Activated CD4-positive, CD25-positive, alpha-beta regulatory T cell treated with anti-CD3 and anti-CD28 coated beads, Interleukin-2, amount 50 U/mL, for 72 hours (primary cell): ENCODE measurements around the gene SETDB1.
"Not testable (repeated sequence)": the region's sequence is repeated elsewhere in the genome, so short reads cannot be mapped to it uniquely, and the experiment has no call there.

Source experiments
- DNase-seq: peaks from one replicate; pipeline ENCODE4 v3.0.0; 2021

The SETDB1 gene

DNA sequence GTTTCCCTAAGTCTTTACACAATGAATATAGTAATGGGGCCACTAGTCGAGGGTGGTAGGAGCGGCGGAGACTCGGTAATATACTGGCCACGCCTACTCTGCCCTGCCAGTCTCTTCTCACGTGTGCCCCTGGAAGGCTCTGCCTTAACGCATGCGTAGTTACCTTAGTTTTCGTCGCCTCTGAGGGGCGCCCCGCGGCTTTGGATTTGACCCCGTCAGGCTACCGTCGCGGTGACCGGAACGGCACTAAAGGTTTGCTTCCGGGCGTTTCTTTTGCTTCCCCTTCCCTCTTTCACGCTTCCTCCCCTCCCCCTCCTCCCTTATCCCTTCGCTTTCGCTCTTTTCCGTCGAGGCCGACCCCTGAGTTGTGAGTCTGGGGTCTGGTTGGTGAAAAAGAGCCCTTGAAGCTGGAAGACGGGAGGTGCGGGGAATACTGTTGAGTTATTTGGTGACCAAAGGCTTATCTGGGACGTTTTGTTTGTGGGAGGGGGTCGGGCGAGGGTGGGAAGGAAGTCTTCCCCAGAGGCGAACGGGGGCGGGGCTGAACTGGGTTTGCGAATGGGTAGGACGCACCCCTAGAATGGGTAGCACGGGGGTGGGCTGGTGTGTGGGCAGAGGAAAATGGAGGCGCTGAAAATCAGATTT lies at the start of gene SETDB1:
Gene SETDB1 (plus strand): TSS at position 267 of the 645 bp plus-strand sequence. CDS start 1,352 bp downstream, outside the sequence.
- DNase-seq: peak; percentile 91

DNA sequence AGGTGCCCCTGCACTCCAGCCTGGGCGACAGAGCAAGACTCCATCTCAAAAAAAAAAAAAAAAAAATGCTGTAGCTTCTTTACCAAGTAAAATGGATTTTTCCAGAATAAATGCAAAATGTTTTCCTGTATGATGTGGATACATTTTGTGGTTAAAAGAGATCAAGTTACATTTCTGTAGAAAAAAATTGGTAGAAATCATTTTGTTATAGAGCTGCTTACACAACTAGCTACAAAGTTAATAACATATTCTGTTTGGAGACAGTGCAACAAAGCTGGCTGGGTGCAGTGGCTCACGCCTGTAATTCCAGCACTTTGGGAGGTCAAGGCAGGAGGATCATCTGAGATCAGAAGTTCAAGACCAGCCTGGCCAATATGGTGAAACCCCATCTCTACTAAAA lies 47.2 kb upstream of the SETDB1 start:
- not testable (repeated sequence) for DNase-seq

DNA sequence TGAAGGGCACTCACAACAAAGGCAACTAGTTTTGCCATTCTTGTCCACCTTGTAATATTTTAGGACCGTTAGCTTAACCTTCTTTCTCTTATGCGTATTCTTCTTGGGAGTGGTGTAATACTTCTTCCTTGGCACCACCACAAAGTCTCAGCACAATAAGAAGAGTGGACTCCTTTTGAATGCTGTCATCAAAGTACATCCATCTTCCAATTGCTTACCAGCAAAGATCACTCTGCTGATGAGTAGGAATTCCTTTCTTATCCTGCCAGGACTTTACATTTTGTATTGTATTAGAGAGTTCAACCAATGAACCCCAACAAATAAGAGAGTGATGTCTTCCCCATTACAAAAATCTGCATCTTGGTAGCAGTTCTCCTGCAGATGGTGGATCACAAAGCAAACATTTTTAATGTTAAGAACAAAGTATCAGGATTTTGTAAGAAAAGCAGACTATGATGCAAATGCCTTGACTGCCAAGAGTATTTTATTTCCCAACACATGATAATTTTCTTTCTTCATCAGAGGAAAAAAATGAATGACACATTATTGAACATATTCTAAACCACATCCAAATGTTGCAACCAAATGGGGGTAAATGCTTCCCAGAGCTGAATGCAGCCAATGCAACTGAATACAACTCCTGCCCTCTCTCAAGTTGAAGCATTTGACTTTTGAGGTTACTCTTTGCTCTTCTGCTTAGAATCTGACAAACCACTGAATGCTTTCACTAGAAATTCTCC lies 44.7 kb upstream of the SETDB1 start:
- DNase-seq: no peak

DNA sequence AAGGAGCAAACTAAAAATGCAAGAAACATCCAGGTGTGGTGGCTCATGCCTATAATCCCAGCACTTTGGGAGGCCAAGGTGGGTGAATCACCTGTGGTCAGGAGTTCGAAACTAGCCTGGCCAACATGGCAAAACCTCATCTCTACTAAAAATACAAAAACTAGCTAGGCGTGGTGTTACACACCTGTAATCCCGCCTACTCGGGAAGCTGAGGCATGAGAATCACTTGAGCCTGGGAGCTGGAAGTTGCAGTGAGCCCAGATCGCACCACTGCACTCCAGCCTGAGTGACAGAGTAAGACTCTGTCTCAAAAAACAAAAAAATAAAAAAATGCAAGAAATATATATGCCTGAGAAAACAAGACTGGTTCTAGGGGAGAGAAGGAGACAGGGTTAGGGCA lies 43.0 kb upstream of the SETDB1 start:
- DNase-seq: not testable (repeated sequence)

DNA sequence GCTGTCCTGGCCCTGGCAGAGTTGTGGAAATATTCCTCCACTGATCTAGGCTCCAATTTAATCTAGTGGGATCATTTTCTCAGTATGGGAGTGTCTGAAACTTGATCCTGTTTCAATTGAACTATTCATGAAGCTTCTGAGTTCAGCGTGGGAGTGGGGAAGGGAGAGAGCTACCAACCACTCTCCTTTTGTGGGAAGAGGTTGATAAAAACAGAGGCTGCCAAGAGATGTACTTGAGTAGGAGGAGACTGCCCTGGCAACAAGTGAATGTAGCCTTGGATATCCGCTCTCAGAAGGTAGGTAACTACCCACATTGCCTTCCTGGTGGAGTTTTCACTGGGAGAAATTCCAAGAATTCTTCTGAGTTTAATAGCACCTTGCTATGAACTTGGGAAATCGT lies 39.1 kb upstream of the SETDB1 start, which contains the start of gene CTXND2:
Gene CTXND2 (plus strand): TSS at position 119 of the 400 bp plus-strand sequence. CDS start 25,179 bp downstream, outside the sequence.
- no peak for DNase-seq

DNA sequence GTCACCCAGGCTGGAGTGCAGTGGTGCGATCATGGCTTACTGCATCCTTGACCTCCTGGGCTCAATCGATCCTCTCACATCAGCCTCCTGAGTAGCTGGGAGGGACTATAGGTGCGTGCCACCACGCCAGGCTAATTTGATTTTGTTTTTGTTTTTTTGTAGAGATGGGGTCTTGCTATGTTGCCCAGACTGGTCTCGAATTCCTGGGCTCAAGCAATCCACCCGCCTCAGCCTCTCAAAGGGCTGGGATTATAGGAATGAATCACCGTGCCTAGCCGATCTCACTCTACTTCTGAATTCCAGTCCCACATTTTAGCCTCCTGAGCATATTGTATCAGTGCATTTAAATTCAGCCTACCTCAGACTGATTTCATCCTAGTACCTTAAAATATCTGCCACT lies 37.4 kb upstream of the SETDB1 start:
- DNase-seq: no peak

DNA sequence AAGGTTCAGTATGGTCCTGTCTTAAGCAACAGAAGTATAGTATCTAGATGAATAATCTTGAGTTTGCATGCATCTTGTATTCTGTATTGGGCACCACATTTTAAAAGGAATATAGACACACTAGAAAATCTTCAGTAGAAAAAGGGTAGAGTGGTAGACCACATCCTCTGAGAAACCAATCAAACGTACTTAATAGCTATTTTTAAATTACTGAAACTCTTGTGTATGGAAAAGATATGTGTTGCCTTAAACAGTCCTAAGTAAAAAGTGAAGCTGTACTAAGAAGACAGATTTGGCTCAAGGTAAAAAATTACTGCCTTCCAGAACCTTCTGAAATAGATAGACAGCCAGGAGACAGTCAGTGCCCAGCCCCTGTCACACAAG lies 36.1 kb upstream of the SETDB1 start:
- DNase-seq: no peak

DNA sequence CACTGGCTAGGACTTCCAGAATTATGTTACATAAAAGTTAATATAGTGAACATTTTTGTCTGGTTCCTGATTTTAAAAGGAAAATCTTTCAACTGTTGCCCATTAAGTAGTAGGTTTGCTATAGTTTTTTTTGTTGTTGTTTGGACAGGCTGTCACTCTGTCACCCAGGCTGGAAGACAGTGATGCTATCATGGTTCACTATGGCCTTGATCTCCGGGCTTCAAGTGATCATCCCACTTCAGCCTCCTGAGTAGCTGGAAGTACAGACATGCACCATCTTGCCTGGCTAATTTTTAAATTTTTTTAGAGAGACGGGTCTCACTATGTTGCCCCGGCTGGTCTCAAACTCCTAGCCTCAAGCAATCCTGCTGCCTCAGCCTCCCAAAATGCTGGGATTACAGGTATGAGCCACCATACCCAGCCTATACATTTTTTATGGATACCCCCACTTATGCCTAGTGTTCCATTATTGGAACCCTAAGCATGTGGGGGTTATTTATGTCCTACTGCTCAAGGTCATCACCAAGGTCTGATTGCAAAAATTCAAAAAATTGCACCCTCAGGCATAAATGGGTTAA lies 32.7 kb upstream of the SETDB1 start:
- no peak for DNase-seq

DNA sequence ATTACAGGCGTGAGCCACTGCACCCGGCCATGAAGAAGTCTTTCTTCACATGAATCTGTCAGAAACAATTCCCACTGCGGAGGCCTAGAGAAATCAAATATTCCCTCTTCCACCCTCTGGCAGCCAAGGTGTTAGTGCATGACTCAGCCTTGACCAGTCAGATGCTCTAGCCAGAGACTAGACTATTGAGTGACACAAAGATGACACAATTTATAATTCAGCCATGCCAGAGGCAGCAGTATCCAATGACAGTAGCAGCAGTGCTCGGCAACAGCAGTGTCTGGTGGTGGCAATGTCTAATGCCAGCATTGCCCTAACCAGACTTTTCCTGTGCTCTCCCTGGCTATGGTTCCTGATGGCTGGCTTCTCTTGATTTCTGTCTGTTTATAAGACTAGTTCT lies 30.5 kb upstream of the SETDB1 start:
- DNase-seq: no peak

DNA sequence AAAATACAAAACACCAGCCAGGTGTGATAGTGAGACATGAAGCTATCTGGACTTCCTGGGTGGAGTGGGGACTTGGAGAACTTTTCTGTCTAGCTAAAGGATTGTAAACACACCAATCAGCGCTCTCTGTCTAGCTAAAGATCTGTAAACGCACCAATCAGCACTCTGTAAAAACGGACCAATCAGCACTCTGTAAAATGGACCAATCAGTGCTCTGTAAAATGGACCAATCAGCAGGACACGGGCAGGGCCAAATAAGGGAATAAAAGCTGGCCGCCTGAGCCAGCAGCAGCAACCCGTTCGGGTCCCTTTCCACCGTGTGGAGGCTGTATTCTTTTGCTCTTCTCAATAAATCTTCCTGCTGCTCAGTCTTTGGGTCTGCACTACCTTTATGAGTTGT lies 26.4 kb upstream of the SETDB1 start:
- DNase-seq: not testable (repeated sequence)

DNA sequence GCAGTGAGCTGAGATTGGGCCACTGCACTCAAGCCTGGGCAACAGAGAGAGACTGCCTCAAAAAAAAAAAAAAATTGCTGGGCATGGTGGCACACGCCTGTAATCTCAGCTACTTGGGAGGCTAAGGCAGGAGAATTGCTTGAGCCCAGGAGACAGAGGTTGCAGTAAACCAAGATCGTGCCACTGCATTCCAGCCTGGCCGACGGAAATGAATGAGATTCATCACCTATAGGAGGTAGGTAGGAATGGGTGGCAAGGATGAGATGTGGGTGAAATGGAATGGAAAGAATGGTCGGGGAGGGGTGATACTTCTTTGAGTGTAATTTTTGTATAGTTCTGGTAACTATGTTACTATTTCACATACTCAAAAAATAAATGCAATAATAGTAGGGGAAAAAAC lies 23.8 kb upstream of the SETDB1 start:
- no peak for DNase-seq

DNA sequence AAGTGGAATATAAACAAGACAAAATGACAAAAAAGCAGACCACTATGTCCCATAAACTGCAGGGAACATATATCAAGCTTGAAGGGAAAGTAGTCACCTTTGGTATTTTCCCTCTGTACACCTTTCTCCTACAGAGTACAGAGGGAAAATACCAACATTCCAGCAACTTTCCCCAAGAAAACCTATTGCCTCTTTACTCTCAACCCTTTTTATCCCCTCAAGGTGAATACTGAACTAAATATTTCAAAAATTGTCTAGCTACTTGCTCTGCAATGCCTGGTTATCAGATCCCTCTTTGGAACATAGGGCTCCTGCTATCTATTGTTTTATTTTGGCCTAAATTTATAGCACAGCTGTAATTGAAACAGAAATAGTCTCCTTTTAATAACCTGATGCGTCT lies 23.4 kb upstream of the SETDB1 start:
- no peak for DNase-seq

DNA sequence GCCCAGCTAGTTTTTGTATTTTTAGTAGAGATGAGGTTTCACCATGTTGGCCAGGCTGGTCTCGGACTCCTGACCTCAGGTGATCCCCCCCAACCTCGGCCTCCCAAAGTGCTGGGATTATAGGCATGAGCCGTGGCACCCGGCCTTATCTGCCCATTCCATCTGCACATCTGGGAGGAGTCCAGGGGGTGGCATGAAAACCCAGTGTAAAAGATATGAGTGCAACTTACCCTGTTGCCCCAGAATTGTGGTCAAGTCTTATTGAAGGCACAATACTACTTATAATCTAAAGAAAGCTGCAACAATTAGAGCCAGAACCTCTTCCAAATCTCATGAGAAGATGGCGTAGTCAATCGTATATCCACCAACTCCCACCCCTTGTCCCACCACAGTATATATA lies 20.9 kb upstream of the SETDB1 start:
- no peak for DNase-seq

DNA sequence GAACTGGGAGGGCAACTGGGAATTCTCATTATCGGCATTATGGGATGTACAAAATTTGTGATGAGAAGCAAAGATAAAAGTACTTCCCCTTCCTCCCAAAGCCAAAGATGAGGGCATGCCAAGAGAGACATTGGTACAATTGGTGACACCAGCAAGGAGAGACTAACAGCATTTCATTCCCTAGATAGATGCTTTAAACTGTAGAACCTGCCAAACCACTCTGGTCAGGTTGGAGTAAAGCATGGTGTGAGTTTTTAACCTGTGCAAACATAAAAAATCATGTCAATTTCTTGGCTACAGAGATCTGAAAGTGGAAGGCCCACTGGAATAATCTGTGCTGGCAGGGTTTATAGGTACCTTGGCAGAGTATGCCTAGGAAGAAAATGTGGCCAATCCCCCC lies 19.8 kb upstream of the SETDB1 start:
- no peak for DNase-seq

DNA sequence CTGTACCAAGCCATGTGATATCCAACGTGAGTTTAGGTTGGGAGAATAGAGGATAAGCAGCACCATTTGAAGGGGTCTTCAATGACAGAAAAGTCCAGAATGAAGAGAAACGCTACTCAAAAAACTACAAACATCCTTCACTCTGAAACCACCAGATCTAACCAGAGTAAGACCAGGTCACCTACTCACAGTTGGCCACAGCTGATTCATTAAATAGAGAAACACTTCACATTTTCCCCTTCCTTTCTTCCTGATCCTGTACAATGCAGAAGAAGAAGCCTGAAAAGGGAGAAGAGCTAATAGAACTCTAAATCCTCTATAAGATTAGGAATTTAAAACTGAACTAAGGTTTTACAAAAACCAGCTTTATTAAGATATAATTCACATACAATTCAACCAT lies 19.4 kb upstream of the SETDB1 start:
- no peak for DNase-seq

DNA sequence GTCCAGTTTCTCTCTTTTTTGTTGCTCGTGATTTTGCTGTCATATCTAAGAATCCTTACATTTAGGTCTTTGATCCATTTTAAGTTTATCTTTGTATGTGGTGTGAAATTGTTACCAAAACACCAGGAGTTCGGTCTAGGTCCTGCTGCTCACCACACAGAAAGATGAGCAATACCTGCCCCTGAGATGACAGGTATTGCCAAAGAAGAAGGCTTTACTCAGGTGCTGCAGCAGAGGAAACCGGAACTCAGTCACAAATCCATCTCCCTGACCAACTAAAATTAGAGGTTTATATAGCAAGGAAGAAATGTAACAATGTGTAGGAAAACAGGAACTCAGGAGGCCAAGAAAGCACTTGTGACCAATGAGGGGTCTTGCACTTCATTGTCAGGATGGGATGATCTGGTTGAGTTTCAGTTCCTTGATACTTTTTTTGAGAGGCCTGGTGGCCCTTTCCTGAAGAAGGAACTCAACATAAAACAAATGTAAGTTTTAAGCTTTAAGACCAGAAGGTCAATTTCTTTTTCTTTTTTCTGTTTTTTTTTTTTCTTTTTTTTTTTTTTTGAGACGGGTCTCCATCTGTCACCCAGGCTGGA lies 16.5 kb upstream of the SETDB1 start:
- no peak for DNase-seq

DNA sequence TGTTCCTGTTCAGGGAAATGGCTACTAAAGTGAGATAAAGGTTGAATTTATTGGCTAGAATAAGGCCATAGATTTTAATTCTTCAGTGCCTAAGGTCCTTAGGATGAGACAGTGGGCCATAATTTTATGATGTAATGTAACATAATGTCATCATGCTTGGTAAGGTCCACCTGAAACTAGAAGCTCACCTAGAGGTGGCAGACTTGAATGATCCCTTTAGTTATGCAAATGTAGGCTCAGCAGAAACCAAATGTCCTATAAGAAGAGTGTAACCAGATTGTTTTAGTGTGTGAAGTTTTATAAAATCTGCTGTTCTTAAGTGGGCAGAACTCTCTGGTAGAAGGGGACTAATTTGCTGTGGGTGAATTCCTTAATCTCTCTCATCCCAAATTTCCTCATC lies 13.5 kb upstream of the SETDB1 start:
- no peak for DNase-seq

DNA sequence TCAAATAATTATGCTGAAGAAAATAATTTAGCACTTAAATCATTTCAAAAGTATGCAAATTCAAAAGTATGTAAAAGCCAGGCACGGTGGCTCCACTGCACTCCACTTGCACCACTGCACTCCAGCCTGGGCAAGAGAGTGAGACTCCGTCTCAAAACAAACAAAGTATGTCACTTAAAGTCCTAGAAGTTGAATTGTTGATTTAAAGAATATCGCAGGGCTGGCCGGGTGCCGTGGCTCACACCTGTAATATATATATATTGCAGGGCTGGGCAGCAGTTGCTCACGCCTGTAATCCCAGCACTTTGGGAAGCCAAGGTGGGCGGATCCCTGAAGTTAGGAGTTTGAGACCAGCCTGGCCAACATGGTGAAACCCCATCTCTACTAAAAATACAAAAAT lies 8.8 kb upstream of the SETDB1 start:
- no peak for DNase-seq

DNA sequence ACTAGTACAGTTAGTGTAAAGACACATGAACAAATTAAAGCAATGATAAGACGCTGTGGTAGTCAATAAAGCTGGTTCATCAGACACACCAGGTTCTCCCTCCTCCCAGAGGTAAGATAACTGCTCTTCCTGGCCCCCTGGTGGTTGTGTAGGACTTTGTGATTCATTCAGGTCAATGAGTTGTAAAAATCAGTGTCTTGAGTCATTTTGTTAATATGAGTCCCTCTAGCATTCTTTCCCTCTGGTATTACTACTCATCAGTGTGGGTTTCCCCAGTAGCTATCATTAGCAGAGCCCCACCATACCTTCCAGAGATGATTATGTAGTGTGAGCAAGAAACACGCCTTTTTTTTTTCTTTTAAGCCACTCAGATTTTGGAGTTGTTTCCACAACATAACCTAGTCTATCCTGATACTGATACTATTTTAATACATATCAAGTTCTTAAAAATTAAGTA lies 3.6 kb upstream of the SETDB1 start:
- DNase-seq: peak; percentile 66

DNA sequence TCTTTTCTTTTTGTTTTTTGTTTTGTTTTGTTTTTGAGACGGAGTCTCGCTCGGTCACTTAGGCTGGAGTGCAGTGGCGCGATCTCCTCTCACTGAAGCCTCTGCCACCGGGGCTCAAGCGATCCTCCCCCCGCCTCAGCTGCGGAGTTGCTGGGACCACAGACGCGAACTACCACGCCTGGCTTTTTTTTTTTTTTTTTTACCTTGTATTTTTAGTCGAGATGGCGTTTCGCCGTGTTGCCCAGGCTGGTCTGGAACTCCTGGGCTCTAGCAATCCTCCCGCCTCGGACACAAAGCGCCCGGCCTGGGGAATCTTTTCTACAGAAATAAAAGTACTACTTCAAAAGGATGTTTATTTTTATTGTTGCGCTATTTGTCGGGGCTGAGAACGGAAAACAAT lies 1.1 kb upstream of the SETDB1 start:
- no peak for DNase-seq

DNA sequence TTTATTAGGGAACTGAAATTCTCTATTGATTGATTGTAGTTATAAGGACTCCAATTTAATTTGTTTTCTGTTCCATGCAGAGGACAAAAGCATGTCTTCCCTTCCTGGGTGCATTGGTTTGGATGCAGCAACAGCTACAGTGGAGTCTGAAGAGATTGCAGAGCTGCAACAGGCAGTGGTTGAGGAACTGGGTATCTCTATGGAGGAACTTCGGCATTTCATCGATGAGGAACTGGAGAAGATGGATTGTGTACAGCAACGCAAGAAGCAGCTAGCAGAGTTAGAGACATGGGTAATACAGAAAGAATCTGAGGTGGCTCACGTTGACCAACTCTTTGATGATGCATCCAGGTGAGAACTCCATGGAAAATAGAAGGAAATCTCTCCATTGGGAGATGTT lies 1.5 kb downstream of the SETDB1 start:
- DNase-seq: no peak

DNA sequence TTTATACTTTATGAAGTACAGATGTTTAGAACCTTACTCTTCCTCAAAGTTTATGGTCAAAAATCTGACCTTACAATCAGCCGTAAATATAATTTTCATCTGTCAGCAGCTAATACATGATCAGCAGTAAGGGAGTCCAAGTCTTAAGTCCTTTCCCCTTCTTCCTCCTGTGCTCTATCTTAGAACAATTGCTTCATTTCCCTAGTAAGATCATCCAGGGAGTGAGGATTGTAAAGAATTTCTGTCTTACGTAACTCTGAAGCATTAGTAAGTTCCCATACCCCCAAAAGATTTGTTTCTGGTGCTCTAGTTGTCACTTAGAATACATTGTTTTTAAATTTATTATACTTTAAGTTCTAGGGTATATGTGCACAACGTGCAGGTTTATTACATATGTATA lies 2.1 kb downstream of the SETDB1 start:
- DNase-seq: no peak

DNA sequence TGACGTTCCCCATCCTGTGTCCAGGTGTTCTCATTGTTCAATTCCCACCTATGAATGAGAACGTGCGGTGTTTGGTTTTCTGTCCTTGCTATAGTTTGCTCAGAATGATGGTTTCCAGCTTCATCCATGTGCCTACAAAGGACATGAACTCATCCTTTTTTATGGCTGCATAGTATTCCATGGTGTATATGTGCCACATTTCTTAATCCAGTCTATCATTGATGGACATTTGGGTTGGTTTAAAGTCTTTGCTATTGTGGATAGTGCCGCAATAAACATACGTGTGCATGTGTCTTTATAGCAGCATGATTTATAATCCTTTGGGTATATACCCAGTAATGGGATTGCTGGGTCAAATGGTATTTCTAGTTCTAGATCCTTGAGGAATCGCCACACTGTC lies 2.6 kb downstream of the SETDB1 start:
- DNase-seq: not testable (repeated sequence)

DNA sequence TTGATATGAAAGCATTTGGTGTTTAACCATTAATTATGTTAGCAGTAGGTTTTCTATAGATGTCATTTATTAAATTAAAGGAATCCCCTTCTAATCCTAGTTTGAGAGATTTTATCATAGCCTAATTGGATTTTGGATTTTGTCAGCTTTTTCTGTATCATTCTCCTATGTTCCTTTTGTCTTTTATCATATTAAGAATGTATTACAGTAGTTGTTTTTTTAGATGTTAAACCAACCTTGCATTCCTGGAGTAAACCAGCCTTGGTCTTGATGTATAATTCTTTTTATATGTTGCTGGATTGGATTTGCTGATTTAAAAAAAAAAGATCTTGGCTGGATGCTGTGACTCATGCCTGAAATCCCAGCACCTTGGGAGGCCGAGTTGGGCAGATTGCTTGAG lies 5.6 kb downstream of the SETDB1 start:
- no peak for DNase-seq
